LNCaP clone FGC (cell line): Measurements from ENCODE around the gene GRIN2C.
"Not testable (repeated sequence)": the region's sequence is repeated elsewhere in the genome, so short reads cannot be mapped to it uniquely, and the experiment has no call there.

Experiments
- DNase-seq: peaks from one replicate; pipeline ENCODE4 v3.0.0-alpha.2; 2011; ENCODE audit warnings: low read depth
- H3K4me3 ChIP-seq: 2 replicates; pipeline ENCODE4 v1.5.1; 2011; ENCODE audit warnings: mild to moderate bottlenecking, low read depth, low read length, control low read depth
- TF ChIP-seq, protein P1 (sequence below): IDR thresholded peaks from 2 replicates; pipeline ENCODE4 v1.5.1; 2012; ENCODE audit warnings: mild to moderate bottlenecking; ENCODE audit not compliant: control insufficient read depth, insufficient read depth; ENCODE audit errors: extremely low read depth

The GRIN2C gene

DNA sequence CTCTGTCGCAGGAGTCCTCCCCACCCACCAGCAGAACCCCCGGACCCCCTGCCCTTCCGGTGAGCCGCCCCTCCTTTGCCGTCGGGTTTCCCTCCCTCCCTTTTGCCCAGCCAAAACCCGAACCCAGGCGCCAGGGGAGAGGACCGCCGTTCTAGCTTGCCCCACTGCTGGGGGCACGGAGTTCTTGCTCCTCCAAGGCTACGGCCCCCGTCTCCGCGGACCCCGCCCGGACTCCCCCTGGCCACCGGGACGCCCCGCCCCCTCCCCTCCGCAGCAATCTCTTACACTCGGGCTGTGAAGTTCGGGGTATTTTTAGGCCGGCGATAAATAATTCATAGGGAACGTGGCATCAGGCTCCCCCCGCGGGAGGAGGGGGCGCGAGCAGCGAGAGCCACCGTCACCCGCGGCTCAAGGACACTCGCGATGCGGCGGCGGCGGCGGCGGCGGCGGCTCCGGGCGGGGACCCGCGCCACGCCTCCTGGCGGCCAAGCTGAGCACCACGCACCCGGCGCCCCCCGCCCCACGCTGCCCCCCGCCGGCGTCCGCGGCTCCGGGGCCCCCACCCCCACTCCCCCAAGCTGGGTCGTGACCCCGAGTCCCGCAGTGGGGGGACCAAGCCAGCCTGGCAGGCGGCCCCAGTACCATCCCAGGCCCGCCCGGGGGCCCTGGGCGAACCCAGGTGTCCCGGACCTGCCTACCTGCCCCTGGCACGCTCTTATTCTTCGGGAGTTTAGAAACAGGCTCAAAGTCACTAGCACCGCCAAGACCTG, at the start of gene GRIN2C:
GRIN2C (minus strand) TSS at position 427 of the 770 bp plus-strand sequence. CDS start 4,793 bp downstream, outside the sequence.
- TF ChIP-seq, protein P1, sequence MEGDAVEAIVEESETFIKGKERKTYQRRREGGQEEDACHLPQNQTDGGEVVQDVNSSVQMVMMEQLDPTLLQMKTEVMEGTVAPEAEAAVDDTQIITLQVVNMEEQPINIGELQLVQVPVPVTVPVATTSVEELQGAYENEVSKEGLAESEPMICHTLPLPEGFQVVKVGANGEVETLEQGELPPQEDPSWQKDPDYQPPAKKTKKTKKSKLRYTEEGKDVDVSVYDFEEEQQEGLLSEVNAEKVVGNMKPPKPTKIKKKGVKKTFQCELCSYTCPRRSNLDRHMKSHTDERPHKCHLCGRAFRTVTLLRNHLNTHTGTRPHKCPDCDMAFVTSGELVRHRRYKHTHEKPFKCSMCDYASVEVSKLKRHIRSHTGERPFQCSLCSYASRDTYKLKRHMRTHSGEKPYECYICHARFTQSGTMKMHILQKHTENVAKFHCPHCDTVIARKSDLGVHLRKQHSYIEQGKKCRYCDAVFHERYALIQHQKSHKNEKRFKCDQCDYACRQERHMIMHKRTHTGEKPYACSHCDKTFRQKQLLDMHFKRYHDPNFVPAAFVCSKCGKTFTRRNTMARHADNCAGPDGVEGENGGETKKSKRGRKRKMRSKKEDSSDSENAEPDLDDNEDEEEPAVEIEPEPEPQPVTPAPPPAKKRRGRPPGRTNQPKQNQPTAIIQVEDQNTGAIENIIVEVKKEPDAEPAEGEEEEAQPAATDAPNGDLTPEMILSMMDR = peak; percentile 61
- no peak within 1 kb of the TSS for H3K4me3 ChIP-seq
- no peak for DNase-seq

DNA sequence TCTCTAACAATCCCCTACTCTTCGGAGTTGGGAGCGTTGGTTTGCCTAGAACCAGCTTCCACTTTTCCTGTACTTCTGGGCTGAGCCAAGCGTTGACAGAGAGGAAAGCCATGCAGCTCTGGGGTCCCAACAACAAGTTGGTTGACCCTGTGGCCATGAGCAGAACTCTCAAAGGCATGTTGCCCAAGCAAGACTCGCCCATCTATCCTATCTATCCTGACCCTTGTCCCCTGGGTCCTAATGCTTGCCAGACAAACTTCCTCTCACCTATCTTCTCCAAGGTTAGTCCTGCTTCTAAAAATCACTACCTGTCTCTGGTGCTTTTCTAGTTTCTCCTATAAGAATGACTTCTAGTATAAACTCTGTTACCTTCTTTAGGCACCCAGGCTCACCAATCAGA, 49.4 kb upstream of the GRIN2C start:
- H3K4me3 ChIP-seq, DNase-seq: not testable (repeated sequence)

DNA sequence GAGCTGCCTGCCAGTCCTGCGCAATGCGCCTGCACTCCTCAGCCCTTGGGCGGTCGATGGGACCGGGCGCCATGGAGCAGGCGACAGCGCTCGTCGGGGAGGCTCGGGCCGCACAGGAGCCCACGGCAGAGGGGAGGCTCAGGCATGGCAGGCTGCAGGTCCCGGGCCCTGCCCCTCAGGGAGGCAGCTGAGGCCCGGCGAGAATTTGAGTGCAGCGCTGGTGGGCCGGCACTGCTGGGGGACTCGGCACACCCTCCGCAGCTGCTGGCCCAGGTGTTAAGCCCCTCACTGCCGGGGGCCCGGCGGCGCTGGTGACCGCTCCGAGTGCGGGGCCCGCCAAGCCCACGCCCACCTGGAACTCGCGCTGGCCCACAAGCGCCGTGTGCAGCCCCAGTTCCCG, 47.3 kb upstream of the GRIN2C start:
- TF ChIP-seq, protein P1 = no peak
- H3K4me3 ChIP-seq = no peak overlapping the region
- no peak for DNase-seq

DNA sequence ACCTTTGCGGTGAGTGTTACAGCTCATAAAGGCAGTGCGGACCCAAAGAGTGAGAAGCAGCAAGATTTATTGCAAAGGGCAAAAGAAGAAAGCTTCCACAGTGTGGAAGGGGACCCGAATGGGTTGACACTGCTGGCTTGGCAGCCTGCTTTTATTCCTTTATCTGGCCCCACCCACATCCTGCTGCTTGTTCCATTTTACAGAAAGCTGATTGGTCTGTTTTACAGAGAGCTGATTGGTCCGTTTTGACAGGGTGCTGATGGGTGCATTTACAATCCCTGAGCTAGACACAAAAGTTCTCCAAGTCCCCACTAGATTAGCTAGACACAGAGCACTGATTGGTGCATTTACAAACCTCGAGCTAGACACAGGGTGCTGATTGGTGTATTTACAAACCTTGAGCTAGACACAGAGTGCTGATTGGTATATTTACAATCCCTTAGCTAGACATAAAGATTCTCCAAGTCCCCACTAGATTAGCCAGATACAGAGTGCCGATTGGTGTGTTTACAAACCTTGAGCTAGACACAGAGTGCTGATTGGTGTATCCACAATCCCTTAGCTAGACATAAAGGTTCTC, 46.6 kb upstream of the GRIN2C start:
- DNase-seq, H3K4me3 ChIP-seq: not testable (repeated sequence)

DNA sequence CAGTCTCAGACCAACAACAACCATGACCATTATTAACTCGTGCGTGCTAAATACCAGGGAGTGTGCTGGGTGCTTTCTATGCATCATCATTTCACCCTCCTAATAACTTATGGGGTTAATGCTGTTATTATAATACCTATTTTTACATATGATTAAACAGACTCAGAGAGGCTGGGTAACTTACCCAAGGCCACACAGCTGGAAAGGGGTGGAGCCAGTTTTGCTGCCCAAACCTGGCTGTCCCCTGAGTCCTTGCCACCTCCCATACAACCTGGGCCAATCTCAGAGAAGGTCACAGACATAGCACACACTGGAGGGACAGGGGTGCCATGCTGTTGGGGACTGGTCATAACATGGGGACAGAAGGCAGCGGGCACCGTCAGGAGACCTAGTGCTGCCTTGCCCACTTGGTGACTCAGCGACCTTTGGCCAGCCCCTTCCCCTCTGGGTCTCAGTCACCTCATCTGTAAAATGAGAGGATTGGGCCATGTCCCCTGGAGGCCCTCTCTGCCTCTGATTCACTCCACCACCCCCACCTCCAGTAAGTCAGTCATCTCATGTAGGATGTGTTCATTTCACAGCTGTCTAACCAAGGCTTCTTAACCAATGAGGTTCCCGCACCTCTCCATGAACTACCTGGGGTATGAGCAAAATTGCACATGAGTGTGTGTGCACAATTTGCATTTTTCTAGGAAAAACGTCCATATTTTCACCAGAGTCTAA, 45.2 kb upstream of the GRIN2C start:
- no peak overlapping the region for H3K4me3 ChIP-seq
- TF ChIP-seq, protein P1 = no peak
- DNase-seq = no peak

DNA sequence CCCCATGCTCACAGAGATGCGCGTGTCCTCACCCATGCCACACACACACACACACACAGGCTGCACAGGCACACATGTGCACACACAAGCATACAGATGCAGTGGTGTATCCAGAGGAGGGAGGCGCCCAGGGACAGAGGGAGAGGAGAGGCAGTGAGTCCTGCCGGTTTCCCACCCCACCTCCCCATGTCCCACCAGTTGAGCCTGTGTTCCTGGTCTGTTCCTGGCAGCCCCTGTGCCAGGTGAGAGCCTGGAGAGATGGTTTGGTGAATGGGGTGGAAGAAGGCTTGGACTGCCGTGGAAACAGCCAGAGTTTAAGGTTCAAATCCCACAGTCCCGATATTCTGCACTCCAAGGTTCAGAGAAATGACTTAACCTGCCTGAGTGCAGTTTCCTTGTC, 44.0 kb upstream of the GRIN2C start:
- no peak overlapping the region for H3K4me3 ChIP-seq
- DNase-seq = no peak
- TF ChIP-seq, protein P1 = no peak

DNA sequence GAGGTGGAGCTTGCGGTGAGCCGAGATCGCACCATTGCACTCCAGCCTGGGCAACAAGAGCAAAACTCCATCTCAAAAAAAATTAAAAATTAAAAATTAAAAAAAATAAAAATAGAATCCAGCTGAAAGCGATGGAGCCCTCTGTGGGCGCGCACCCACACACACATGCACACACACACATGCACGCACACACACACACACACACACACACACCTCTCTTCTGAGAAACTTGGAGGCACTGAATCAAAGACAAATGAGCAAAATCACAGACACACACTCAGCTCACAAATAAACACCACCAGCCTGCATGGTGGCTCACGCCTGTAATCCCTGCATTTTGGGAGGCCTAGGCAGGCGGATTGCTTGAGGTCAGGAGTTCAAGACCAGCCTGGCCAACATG, 43.3 kb upstream of the GRIN2C start:
- H3K4me3 ChIP-seq = no peak overlapping the region
- TF ChIP-seq, protein P1 = no peak
- no peak for DNase-seq
